HFF-Myc (cell line): ENCODE measurements around the gene IFNGR2.
"Not testable (repeated sequence)": the region's sequence is repeated elsewhere in the genome, so short reads cannot be mapped to it uniquely, and the experiment has no call there.

Experiments
- DNase-seq: peaks from one replicate; pipeline ENCODE4 v3.0.0-alpha.2; 2011; ENCODE audit warnings: low read depth; ENCODE audit errors: extremely low read depth
- H3K4me3 ChIP-seq: replicated peaks from 2 replicates; pipeline ENCODE4 v1.5.1; 2011; ENCODE audit warnings: low read depth, mild to moderate bottlenecking, control low read depth, low read length
- TF ChIP-seq, protein P1 (sequence below): IDR thresholded peaks from 2 replicates; pipeline ENCODE4 v1.5.1; 2012; ENCODE audit warnings: mild to moderate bottlenecking, low read depth, low read length, control low read depth; ENCODE audit errors: missing control alignments

Gene IFNGR2

DNA sequence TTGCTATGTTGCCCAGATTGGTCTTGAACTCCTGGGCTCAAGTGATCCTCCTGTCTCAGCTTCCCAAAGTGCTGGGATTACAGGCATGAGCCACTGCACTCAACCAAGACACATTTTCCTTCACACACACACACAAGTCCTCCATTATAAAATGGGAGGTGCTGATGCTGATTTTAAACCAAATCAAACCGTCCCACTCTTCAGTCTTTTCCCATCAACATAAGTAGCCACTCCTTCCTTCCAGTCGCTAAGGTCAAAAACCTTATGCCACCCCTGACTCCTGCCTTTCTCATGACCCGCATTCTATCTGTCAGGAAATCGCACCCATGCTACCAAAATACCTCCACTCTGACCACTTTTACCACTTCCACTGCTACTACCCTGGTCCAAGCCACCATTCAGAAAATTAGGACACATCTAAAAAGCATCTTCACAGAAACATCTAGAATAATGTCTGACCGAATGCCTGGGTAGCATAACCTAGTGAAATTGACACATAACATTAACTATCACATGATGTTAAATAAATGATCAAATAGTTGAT is 28.0 kb upstream of the IFNGR2 start:
- TF ChIP-seq, protein P1, sequence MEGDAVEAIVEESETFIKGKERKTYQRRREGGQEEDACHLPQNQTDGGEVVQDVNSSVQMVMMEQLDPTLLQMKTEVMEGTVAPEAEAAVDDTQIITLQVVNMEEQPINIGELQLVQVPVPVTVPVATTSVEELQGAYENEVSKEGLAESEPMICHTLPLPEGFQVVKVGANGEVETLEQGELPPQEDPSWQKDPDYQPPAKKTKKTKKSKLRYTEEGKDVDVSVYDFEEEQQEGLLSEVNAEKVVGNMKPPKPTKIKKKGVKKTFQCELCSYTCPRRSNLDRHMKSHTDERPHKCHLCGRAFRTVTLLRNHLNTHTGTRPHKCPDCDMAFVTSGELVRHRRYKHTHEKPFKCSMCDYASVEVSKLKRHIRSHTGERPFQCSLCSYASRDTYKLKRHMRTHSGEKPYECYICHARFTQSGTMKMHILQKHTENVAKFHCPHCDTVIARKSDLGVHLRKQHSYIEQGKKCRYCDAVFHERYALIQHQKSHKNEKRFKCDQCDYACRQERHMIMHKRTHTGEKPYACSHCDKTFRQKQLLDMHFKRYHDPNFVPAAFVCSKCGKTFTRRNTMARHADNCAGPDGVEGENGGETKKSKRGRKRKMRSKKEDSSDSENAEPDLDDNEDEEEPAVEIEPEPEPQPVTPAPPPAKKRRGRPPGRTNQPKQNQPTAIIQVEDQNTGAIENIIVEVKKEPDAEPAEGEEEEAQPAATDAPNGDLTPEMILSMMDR: no peak
- DNase-seq: no peak
- no peak overlapping the region for H3K4me3 ChIP-seq

DNA sequence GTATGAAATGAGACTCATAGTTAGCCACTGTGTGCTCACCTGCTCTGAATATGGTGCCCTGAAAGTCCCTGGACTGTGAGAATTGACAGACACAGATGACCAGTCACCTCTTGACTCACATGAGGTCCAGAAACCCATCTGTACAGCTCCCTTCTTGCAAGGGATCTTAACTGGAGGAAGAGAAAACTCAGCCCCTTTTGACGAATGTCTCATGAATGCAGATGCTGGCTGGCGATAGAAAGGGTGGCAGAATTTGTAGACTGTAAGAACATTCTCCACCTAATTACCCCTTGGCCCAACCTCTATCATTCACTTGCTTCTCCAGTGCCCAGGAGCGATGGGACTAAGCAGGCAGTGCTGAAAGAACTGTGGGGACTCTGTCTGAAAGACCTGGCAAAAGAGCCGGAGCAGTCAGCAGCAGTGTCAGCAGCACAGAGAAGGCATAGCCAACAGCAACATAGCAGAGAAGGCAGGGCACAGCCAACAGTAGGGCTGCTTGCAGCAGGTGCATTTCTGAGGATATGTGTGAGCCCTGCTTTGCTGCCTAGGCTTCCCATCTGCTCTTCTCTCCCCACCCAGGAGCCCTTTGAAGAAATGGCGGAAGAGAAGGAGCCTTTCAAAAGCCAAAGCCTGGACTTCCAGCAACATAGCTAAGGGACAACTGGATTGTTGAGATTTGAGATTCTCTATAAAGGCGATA is 25.8 kb upstream of the IFNGR2 start:
- no peak overlapping the region for H3K4me3 ChIP-seq
- no peak for DNase-seq
- TF ChIP-seq, protein P1: no peak

DNA sequence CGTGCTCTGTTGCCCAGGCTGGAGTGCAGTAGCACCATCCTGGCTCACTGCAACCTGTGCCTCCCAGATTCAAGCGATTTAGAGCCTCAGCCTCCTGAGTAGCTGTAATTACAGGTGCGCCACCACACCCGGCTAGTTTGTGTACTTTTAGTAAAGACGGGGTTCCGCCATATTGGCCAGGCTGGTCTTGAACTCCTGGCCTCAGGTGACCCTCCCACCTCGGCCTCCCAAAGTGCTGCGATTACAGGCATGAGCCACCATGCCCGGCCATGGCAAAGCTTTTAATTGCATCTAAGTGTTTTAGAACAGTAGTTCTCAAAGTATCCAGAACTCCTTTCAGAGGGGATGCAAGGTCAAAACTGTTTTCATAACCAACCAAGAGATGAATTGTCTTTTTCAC is 25.1 kb upstream of the IFNGR2 start:
- TF ChIP-seq, protein P1: no peak
- H3K4me3 ChIP-seq: no peak overlapping the region
- DNase-seq: no peak

DNA sequence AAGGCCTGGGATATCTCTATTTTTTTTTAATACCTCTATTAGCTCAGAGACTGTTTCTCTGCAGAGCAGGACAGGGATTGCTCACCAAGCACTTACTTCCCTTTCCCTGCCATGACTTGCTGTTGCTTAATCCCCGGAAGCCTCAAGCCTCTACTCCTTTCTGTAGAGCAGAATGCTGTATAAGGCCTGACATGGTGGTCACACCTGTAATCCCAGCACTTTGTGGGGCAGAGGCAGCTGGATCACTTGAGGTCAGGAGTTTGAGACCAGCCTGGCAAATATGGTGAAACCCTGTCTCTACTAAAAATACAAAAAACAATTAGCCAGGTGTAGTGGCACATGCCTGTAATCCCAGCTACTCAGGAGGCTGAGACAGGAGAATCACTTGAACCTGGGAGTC is 23.3 kb upstream of the IFNGR2 start:
- H3K4me3 ChIP-seq, DNase-seq: not testable (repeated sequence)

DNA sequence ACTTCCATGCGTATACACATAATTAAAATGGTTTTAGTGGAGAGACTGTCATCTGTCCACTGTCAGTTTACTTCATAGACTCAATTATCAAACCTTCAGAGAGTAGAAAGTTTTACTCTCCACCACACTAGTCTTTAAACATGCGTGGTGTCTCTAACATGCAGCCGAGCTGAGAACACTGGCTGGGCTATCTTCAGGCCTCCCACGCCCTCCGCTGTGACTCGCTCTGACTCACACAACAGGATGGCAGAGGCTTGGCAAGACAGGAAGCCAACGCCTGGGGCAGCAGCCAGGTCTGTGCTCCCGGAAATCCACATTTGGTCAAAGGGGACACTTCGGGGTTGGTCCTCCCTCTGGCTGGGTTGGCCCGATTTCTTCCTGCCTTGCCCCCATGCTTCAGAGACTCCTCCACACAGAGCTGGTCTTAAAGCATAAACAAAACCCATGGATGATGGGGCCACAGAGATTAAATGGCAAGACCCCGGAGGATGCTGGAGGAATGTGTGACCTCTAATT is 22.7 kb upstream of the IFNGR2 start:
- DNase-seq: peak; percentile 92
- H3K4me3 ChIP-seq: no peak overlapping the region
- TF ChIP-seq, protein P1: no peak

DNA sequence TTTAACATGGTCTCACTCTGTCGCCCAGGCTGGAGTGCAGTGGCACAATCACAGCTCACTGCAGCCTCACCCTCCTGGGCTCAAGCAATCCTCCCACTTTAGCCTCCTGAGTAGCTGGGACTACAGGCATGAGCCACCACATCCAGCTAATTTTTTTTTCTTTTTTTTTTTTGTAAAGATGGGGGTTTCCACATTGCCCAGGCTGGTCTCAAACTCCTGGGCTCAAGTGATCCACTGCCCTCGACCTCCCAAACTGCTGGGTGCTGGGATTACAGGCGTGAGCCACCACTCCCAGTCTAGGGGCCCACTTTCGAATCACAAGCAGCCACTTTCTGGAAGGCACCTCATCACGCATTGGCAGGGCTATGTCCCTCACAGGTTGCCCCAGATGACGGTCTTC is 21.8 kb upstream of the IFNGR2 start:
- DNase-seq: not testable (repeated sequence)

DNA sequence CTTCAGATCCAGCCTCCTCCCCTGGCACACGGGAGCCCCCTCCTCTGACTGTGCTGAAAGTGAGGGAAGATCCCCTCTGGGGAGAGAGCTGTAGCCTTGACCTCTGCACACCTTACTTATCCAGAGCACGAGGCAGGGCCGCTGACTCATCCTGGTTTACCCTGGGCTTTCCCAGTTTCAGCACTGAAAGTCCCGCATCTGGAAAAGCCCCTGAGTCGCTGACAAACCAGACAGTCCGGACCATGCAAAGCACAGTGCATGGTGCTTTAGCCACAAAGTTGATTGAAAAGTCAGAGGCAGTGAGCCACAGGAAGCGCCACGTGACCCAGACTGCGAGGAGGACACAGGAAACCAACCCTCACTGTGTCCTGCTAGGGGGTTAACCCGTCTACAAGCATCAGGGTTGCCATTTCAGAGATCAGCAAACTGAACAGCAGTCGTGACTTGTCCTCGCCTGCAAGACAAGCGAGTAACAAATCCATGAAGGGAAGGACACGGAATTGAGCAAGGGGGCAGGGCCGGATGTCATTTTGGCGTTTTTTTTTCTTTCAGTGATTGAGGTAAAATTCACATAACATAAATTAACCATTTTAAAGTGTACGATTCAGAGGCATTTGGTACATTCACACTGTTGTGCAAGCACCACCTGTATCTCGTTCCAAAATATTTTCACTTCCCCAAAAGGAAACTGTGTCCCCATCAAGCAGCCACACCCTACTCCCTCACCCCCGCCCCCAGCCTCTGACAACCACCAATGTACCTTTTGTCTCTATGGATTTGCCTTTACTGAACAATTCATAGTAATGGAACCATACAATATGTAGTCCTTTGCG is 19.9 kb upstream of the IFNGR2 start:
- no peak overlapping the region for H3K4me3 ChIP-seq
- TF ChIP-seq, protein P1: no peak
- peak; percentile 87 for DNase-seq

More for the DNA sequence above, 21.8 kb upstream of the IFNGR2 start:
- H3K4me3 ChIP-seq: not testable (repeated sequence)
